Measurements from ENCODE around the gene LRRC74B.
A peak's percentile ranks its signal among the peaks of the same experiment; 100 is the strongest.
"Not testable (repeated sequence)": the region's sequence is repeated elsewhere in the genome, so short reads cannot be mapped to it uniquely, and the experiment has no call there.

Gene LRRC74B

GRCh38 chr22:21055880-21056319 is 10.2 kb downstream of the LRRC74B start:
- DNase-seq = no peak

GRCh38 chr22:21060363-21060762 is 14.6 kb downstream of the LRRC74B start:
- not testable (repeated sequence) for DNase-seq

- DNase-seq = not testable (repeated sequence)
These were observed 16.0 kb downstream of the LRRC74B start for GRCh38 chr22:21061660-21062321.

GRCh38 chr22:21064425-21064824 is 18.7 kb downstream of the LRRC74B start:
- not testable (repeated sequence) for DNase-seq

GRCh38 chr22:21064917-21065864 is 19.4 kb downstream of the LRRC74B start:
- DNase-seq = no peak

- no peak for DNase-seq
These were observed 21.5 kb downstream of the LRRC74B start for GRCh38 chr22:21067075-21067900.

- DNase-seq = no peak
These were observed 22.3 kb downstream of the LRRC74B start for GRCh38 chr22:21067901-21068680.

- no peak for DNase-seq
These were observed 23.0 kb downstream of the LRRC74B start for GRCh38 chr22:21068681-21069276.

- no peak for DNase-seq
These were observed 23.6 kb downstream of the LRRC74B start for GRCh38 chr22:21069375-21069774.

GRCh38 chr22:21070690-21071615 is 25.2 kb downstream of the LRRC74B start:
- no peak for DNase-seq

GRCh38 chr22:21071796-21072195 is 26.1 kb downstream of the LRRC74B start:
- DNase-seq = not testable (repeated sequence)

- no peak for DNase-seq
These were observed 27.3 kb downstream of the LRRC74B start for GRCh38 chr22:21073023-21073422.

GRCh38 chr22:21073482-21073881 is 27.7 kb downstream of the LRRC74B start:
- DNase-seq = no peak

- peak; percentile 65 for DNase-seq
These were observed 28.5 kb downstream of the LRRC74B start for GRCh38 chr22:21074102-21074715.

GRCh38 chr22:21075516-21076138 is 29.9 kb downstream of the LRRC74B start:
- no peak for DNase-seq

GRCh38 chr22:21076912-21077625 is 31.3 kb downstream of the LRRC74B start:
- DNase-seq = no peak

GRCh38 chr22:21077884-21078508 is 32.2 kb downstream of the LRRC74B start:
- DNase-seq = no peak

- DNase-seq = no peak
These were observed 33.2 kb downstream of the LRRC74B start for GRCh38 chr22:21078916-21079315.
